NCI-H1092 treated with DMSO at 0.1 percent for 48 hours (cell line): ENCODE data around the gene ACOT6.
"Not testable (repeated sequence)": the region's sequence is repeated elsewhere in the genome, so short reads cannot be mapped to it uniquely, and the experiment has no call there.

Experiments used
- DNase-seq: peaks from one replicate; lab custom pipeline; 2025; lab: John Stamatoyannopoulos, UW

Gene ACOT6

GRCh38 chr14:73602994-73603393, 9.3 kb upstream of the ACOT6 start:
- DNase-seq = no peak

GRCh38 chr14:73606271-73606670, 6.0 kb upstream of the ACOT6 start:
- no peak for DNase-seq

GRCh38 chr14:73607241-73607640, 5.1 kb upstream of the ACOT6 start:
- no peak for DNase-seq

GRCh38 chr14:73610687-73611086, 1.6 kb upstream of the ACOT6 start:
- DNase-seq = no peak

GRCh38 chr14:73613046-73613383, 698 bp downstream of the ACOT6 start:
- DNase-seq = no peak

- DNase-seq = no peak
Observed at GRCh38 chr14:73613419-73613963, 1.2 kb downstream of the ACOT6 start.

GRCh38 chr14:73616831-73617230, 4.5 kb downstream of the ACOT6 start:
- DNase-seq = no peak

- DNase-seq = no peak
Observed at GRCh38 chr14:73619524-73619923, 7.2 kb downstream of the ACOT6 start.

- no peak for DNase-seq
Observed at GRCh38 chr14:73620268-73620667, 8.0 kb downstream of the ACOT6 start.

GRCh38 chr14:73623504-73624054, 11.3 kb downstream of the ACOT6 start:
- no peak for DNase-seq

- no peak for DNase-seq
Observed at GRCh38 chr14:73625706-73626105, 13.4 kb downstream of the ACOT6 start.

GRCh38 chr14:73627151-73627558, 14.8 kb downstream of the ACOT6 start:
- DNase-seq = no peak

GRCh38 chr14:73630009-73630780, 17.9 kb downstream of the ACOT6 start:
- DNase-seq = no peak

GRCh38 chr14:73633116-73634010, 21.0 kb downstream of the ACOT6 start:
- peak; percentile 42 for DNase-seq

GRCh38 chr14:73634011-73634833, 21.9 kb downstream of the ACOT6 start:
- DNase-seq = peak; percentile 76

- DNase-seq = not testable (repeated sequence)
Observed at GRCh38 chr14:73636355-73636754, 24.0 kb downstream of the ACOT6 start.

GRCh38 chr14:73637830-73638229, 25.5 kb downstream of the ACOT6 start:
- no peak for DNase-seq

- no peak for DNase-seq
Observed at GRCh38 chr14:73640796-73641365, 28.6 kb downstream of the ACOT6 start.

- DNase-seq = peak; percentile 94
Observed at GRCh38 chr14:73644531-73645247, 32.4 kb downstream of the ACOT6 start, which contains the start of gene DNAL1. Gene DNAL1 (plus strand): TSS chr14:73644986. CDS start chr14:73645040, 54 bp downstream.

- no peak for DNase-seq
Observed at GRCh38 chr14:73645248-73645610, 32.9 kb downstream of the ACOT6 start.

GRCh38 chr14:73651005-73651404, 38.7 kb downstream of the ACOT6 start:
- no peak for DNase-seq
